GM19438 (cell line): ENCODE measurements around the gene LPIN1.
"Not testable (repeated sequence)": the region's sequence is repeated elsewhere in the genome, so short reads cannot be mapped to it uniquely, and the experiment has no call there.

Experiments used
- ATAC-seq: cut with Tn5 transposase; IDR thresholded peaks from one replicate; pipeline ENCODE4 v1.9.1; 2021; ENCODE audit warnings: low read depth; ENCODE audit not compliant: unreplicated experiment

The LPIN1 gene

GRCh38 chr2:11828933-11829323 is 82.5 kb downstream of the LPIN1 start:
- no peak for ATAC-seq

GRCh38 chr2:11829324-11829946 is 83.0 kb downstream of the LPIN1 start:
- peak; percentile 35 for ATAC-seq

GRCh38 chr2:11829947-11830707 is 83.7 kb downstream of the LPIN1 start:
- ATAC-seq = peak; percentile 75

- ATAC-seq = no peak
Measured at GRCh38 chr2:11830708-11831301, 84.4 kb downstream of the LPIN1 start.

- ATAC-seq = no peak
Measured at GRCh38 chr2:11831415-11831814, 85.0 kb downstream of the LPIN1 start.

- no peak for ATAC-seq
Measured at GRCh38 chr2:11832531-11832930, 86.1 kb downstream of the LPIN1 start.

GRCh38 chr2:11833601-11834000 is 87.2 kb downstream of the LPIN1 start:
- no peak for ATAC-seq

GRCh38 chr2:11835403-11835802 is 89.0 kb downstream of the LPIN1 start:
- no peak for ATAC-seq

GRCh38 chr2:11836647-11837219 is 90.3 kb downstream of the LPIN1 start:
- ATAC-seq = no peak

- ATAC-seq = no peak
Measured at GRCh38 chr2:11837875-11838734, 91.7 kb downstream of the LPIN1 start.

GRCh38 chr2:11839916-11840315 is 93.5 kb downstream of the LPIN1 start:
- no peak for ATAC-seq

- ATAC-seq = no peak
Measured at GRCh38 chr2:11842336-11842735, 95.9 kb downstream of the LPIN1 start.

- ATAC-seq = not testable (repeated sequence)
Measured at GRCh38 chr2:11844798-11845197, 98.4 kb downstream of the LPIN1 start.

- ATAC-seq = not testable (repeated sequence)
Measured at GRCh38 chr2:11847935-11848334, 101.5 kb downstream of the LPIN1 start.

GRCh38 chr2:11850082-11850481 is 103.7 kb downstream of the LPIN1 start:
- ATAC-seq = no peak

- no peak for ATAC-seq
Measured at GRCh38 chr2:11852526-11853196, 106.2 kb downstream of the LPIN1 start.

- no peak for ATAC-seq
Measured at GRCh38 chr2:11853197-11853588, 106.8 kb downstream of the LPIN1 start.

GRCh38 chr2:11855064-11855760 is 108.8 kb downstream of the LPIN1 start:
- no peak for ATAC-seq

GRCh38 chr2:11856095-11856494 is 109.7 kb downstream of the LPIN1 start:
- ATAC-seq = no peak
